HG02623 (cell line): ENCODE data around the gene COL4A1.
"Not testable (repeated sequence)": the region's sequence is repeated elsewhere in the genome, so short reads cannot be mapped to it uniquely, and the experiment has no call there.

Source experiments
- ATAC-seq: cut with Tn5 transposase; IDR thresholded peaks from one replicate; pipeline ENCODE4 v1.9.1; 2021; ENCODE audit warnings: moderate library complexity; ENCODE audit not compliant: unreplicated experiment

COL4A1 gene

DNA sequence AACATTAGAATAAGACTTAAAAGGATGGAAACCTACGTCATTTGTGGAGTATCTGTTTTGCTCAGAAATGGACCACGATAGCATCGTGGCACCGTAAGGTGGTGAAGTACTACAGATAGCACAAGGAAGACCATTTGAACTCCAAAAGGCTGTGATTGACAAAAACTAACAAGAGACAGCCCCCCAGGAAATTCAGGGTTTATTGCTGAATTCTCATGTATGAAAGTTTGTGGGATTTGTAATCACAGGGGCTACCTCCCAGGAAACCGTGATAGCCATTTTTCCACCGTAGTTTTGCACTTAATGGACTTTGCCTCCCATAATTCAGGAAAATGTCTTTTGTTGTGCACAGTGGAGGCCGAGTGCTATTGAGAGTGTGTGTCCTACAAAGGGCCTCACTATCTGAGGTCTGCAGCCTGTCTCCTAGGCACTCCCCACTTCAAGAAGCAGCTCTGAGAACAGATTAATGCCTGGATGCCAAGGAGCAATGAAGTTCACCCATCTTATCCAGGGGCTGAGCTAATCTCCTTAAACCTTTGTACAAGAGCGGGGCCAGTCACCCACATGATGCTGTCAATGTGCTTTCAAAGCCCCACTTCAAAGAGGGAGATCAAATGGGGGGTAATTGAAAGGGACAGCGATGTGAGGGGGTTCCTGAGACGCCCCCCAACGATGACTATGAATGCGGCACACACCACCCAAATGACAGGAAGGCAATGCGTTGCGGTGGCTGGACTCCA lies 182.6 kb downstream of the COL4A1 start:
- ATAC-seq: no peak

DNA sequence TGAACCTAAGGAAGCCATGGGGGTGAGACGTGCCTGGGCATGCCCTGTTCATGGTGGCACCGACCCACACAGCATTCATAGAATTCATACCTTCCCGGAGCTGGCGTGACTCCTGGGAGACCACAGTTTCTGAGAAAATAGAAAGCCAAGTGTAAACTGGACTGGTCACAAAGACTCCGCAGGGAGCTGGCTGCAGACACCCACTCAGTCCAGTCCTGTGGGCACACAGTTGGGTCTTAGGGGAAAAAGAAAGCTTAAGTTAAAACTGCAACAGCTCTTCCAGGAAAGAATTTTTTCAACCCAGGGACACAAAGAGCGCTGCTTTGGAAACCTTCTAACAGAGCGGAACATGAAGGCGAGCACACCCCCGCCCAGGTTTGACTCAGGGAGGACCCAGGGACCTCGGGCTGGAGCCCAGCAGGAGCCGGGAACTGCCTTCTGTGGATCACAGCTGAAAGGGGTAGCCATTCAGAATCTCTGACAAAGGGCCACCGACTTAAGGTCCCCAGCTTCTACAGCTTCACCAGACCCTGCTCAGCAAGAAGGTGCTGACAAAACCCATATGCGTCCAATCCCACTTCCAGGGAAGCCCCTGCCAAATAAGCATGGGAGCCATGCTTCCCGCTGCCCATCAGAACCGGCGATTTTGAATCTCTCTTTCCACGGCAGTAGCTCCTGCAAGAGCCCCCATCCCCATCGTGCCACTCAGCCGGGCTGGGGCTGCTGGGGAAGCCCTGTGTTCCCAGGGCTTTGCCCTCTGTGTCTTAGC lies 183.7 kb downstream of the COL4A1 start:
- no peak for ATAC-seq

DNA sequence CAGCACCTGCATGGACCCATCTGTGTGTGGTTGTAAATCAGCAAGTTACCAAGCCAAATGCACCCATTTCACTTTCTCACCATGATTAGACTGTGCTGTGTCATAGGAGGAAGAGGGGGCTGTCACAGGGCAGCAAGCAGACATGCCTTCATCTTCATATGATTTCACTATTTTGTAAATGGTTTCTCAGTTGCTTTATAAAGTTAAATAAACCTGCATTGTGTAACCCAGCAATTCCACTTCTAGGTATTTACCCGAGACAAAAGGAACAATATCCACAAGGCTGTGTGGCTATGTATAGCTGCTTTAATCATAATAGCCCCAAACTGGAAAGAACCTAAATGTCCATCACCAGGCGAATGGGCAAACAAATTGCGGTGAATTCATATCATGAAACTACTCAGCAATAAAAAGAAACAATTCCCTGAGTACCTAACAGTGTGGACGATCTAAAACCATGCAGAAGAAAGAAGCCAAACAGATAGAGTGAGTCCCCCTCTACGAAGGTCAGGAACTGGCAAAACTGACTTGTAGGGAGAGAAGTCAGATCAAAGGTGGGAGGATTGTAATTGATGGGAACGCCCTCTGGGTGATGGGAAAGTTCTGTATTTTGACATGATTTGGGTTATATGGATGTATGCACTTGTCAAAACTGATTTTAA lies 185.4 kb downstream of the COL4A1 start:
- ATAC-seq: no peak

DNA sequence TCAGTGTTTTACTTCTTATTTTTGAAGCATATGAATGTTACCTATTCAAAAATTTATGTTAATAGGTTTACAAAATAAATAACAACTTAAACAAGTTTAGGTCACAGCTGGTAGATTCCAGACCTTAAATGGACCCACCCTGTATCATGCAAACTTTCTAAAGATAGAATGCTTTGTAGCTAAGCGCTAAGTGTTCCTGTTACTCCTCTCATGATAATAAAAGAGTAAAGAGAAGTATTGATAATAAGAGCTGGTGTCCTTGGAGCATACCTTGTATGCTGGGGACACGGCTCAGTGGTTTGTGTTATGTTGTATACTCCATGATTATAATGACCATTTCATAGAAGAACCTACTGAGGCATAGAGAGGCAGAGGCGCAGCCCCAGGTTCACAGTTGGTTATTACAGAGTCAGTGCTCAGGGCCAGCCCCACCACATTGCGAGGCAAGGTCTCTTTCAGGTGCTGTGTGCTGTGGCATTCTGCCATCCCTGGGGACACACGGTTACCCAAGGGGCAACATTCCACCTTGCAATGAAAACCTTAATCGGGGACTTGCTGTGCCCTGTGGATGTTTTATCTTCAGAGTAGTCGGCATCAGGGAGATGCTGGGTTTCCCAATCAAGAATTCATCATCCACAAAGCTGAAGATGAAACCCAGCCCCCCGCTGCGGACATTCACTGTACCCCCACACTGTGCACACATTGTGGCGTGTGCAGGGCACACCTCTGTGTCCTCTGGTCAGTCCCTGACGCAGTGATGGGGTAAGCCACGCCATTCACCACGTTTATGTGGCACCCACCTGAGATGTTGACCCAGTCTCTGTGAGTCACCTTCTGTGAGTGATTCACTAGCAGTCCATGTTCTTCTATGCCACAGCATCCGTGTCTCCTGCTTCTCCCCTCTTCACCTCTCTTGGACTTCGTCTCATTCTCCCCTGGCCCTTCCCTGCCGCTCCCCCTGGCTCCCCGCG lies 186.7 kb downstream of the COL4A1 start:
- no peak for ATAC-seq

DNA sequence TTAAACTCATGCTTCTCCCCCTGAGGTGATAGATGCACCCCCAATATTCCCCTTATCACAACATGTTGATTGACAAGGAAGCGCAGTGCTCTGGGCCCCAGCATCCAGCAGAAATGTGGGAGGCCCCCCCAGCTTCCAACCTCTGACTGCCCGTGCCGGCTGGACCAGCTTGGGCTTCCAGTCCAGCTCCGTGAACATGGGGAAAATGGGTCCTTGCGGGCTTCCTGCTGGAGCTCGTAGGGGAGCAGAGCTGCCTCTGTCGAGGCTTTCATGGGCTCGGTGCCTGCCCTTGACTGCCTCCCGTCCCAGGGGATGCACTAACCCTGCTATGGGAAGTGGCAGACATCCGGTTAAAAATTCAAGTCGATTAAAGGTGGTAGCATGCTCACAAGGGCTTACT lies 188.9 kb downstream of the COL4A1 start:
- ATAC-seq: no peak

DNA sequence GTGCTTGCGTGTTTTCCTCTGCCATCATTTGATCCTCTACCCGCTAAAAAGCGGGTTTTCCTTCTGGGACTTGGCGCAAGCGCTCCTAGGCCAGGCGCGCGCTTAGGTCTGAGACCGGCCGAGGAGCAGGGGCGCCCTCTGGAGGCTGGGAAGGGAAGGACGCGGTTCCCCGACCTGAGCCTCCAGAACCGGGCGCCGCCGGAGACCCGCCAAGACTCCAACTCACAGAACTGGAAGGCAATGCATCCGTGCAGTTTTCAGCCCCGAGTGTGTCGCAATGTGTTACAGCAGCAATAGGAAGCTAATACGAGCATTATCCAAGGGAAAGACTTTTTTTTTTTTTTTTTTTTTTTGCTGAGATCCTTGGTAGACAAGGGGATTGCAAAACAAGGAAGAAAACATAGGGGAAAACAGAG lies 190.9 kb downstream of the COL4A1 start:
- peak; percentile 75 for ATAC-seq

DNA sequence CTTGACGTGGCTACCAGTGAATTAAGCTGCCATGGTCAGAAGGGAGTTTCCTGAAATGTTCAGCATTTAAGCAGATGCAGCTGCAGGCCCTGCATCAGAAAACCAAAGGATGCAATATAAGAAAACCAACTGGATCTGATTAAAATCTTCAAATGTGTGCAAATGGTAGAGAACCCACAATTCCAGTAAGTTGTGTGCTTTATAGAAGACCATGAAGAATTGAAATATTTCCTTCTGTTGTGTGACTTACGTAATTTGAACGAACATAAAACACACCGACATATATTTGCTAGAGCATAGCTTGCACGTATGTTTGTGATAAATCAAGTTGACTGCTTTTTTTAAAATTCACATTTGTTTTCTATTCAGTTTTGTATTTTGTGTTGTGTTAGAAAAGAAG lies 191.4 kb downstream of the COL4A1 start:
- no peak for ATAC-seq

DNA sequence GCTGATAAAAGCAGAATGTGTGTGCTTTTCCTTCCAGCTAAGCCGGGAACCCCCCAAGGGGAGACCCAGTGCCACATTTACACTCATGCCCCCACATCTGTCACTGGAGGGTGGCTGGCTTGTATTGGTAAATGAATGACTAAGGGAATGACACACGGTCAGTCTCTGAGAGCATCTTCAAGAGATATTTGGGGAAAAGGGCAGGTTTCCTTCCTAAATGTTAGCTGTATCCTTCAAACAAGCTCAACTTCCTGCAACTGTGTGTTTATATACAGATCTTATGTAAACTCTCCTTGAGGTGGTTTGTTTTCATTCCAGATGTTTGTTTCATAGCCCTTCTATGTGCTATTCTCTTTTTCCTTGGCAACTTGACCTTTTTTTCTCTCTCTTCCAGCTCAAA lies 192.6 kb downstream of the COL4A1 start:
- ATAC-seq: no peak

DNA sequence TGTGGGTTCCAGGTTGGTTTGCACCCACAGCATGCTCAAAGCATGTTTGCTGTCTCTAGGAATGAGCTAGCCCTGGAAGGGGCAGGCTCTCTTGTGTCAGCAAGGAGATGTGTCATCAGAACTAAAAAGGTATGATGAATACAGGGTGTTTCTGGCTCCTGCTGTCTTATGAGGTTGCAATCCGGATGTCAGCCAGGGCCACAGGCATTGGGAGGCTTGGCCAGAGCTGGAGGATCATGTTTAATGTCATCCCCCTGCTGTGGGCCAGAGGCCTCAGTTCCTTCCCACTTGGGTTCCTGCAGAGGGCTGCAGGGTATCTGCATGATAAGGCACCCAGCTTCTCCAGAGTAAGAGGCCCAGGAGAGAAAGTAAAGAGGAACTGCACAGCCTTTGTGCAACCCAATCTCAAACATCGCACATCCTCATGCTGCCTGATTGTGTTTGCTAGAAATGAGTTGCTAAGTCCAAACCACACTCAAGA lies 193.6 kb downstream of the COL4A1 start:
- ATAC-seq: no peak

DNA sequence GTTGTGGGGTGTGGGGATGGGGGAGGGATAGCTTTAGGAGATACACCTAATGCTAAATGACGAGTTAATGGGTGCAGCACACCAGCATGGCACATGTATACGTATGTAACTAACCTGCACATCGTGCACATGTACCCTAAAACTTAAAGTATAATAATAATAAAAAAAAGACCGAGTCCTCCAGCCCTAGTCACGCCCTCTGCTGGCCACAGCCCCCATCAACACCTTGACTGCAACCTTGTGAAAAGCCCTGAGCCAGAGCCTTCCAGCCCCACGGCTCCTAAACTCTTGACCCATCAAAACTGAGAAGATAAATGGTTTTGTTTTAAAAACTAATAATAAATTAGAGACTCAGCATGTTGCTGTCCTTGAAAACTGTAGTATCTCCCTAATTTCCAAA lies 194.6 kb downstream of the COL4A1 start:
- not testable (repeated sequence) for ATAC-seq

DNA sequence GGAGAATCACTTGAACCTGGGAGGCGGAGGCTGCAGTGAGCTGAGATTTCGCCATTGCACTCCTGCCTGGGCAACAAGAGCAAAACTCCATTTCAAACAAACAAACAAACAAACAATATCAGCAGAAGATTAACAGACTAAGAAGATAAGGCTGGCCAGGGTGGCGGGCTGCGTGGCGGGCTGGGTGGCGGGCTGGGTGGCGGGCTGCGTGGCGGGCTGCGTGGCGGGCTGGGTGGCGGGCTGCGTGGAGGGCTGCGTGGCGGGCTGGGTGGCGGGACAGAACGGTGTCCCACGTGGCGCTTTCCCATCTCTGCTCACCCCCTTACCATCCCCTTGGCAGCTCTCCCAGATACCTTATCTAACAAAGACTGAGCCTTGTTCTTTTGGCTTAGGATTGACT lies 196.2 kb downstream of the COL4A1 start:
- no peak for ATAC-seq

DNA sequence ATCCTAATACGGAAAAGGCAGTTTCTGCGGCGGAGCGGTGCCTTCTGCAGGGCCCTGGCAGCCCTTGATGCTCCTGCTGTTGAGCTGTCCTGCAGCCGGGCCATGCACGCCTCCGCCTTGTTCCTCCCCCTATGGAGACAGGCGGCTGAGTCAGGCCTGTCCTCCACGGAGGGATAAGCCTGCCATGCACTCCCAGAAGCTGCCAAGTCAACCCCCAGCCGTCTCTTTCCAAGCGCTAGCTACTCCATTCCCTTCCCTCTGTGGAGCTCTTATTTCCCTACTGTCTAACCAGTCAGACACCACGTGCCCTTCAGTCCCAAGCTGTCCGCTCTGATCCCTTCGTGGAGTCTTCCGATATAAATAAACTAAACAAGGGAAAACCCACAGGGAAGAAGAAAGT lies 197.0 kb downstream of the COL4A1 start:
- ATAC-seq: no peak

DNA sequence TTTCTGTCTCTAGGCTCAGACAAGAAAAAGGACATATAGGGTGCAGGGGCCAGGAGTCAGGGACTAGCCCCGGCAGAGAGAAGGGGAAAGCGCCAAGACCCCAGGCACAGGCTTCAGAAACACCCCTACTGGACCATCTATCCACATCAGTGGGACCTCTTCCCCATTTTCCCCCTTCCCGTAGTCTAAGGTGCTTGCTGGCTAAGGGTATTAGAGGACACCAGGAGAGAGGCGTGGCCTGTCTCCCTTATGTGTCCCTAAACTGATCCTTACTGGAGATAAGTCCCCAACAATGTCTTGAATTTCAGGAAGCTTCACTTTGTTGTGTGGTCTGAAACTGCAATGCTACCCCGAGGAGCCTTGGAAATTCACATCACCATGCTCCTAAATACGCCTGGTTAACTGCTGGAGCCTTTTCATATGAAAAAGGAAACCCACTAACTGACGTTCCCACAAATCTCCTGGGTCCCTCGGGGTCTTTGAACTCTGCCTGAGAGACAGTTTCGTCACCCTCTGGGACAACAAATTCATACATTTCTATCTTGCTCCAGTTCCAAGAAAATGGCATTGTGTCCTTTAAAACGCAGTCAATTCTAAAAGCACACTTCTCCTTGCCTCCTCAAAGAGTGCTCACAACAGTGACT lies 197.7 kb downstream of the COL4A1 start:
- no peak for ATAC-seq

DNA sequence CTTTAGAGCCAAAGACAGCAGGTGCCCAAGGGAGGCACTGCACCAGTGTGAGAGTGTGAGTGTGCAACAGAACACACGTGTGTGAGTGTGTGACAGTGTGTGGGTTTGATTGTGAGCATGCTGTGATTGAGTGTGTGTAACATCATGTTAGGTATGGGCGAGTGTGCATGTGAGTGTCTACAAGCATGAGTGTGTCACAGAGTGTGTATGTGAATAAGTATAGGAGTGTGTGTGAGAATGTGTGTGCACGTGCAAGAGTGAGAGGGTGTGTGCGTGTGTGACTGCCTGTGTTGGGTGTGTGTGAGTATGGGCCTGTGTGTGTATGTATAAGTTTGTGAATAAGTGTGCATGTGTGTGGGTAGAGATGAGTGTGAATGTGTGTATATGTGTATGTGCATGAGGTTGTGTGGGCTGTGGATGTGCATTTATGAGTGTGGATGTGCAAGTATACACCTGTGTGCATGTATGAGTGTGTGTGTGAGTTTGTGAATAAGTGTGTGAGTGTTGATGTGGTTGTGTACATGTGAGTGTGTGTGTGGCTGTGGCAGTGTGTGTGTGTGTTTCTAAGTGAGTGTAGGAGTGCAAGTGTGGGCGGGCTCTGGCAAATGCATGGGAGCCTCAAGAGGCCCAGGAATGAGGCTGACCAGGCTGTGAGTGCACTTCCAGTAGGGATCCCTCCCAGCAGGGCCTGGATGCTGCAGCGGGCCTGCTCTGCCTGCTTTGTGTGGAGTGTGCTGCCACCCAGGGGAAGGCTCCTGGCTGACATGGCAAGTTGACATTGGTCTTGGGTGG lies 198.4 kb downstream of the COL4A1 start:
- ATAC-seq: no peak

DNA sequence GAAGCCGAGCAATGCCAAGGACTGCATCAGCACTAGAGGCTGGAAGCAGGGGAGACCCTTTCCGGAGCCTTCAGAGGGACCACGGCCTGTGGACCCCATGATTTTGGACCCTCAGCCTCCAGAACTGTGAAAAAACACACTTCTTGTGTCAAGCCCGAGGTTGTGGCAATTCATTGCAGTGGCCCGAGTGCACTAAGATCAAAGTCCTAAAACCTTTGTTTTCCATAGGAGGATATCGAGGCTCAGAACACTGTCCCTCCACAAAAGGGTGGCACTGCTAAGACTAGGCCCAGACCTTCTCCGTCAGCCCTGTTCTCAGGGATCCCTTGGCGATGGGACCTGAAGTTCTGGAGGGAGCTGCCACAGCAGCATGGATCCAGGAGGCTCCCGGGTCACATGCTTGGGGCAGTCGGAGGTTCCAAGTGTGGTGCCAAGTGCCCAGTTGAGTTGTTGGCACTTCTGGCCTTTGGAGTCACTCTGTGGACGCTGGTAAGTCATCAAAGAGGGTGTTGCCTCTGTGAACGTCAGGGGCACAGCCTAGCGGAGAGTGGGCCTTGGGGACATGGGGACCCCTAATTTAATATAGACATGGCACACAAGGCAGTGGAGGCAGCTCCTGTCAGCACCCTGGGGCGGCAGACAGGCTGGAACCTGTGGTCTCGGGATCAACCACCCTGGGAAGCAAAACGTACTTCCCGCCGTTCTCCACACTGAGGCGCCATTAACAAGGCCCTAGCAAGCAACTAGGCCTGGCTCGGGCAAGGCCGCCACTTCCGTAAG lies 199.2 kb downstream of the COL4A1 start:
- no peak for ATAC-seq

DNA sequence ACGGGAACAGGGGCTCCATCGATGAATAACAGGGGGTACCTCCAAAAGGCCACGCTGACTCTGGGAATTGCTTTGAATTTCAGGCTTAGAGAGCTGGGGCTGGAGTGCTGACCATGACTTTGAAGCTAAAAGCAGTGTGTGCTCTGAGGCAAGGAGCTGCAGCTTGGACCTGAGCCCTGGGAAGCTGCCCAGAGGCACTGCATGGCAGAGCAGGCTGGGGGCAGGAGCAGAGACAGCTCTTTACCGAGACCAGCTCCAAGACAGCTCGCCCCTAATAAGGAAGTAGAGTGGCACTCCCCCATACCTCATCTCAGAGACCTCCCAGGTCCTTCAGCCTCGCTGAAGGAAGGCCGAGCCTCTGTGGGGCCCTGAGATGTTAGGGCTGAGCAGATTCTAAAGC lies 200.2 kb downstream of the COL4A1 start:
- no peak for ATAC-seq

DNA sequence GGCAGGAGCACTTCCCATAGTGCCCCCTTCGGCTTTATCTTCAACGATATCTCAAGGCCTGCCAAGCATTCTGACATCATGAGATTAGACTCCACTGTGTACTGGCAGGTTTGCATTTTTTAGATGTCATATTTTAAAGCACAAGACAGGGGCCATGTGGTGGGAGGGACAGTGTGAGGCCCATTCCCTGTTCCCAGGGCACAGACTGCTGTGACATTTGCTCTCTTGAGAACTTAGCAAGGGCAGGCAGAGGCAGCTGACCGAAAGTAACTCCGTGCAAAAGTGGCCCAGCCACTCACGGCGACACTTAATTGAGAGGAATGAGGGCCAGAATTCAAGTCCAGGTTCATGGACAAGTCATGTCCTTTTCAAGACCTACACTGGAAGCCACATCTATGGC lies 201.8 kb downstream of the COL4A1 start:
- no peak for ATAC-seq

DNA sequence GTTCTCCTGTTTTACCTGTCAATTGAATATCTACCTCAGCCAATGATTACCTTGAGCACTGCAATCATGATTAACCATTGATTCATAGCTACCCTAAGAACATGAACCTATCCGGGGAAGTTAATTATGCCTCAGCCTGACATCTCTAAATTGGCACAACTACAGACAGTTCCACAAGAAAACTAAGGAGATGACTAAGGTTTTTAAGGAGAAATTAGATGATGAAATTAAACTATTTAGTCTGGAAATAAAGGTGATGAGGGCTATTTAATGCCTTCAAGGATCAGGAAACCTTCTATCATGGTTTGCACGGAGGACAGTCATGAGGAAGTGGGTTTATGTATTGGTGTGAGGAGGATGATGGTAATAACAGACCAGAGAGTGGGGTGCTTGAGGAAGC lies 203.4 kb downstream of the COL4A1 start:
- ATAC-seq: no peak

DNA sequence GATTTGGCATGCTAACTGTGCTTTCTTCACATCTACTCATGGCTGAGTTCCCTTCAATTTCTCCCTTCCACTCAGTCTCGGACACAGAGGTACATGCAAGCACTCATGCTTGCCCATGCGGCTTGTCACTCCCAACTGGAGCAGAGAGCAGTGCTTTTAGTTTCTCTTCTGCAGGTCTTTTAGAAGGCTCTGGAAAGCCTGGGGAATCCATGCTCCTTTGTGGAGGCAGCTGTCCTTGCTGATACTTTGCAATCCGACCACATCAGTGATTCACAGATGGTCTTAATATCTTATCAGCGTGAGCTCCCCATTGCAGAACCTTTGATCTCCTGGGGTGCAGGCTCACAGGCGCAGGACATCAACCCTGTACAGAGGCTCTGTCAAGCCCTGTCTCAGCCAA lies 203.9 kb downstream of the COL4A1 start:
- no peak for ATAC-seq
